NCI-H446 treated with DMSO at 0.1 percent for 48 hours (cell line): ENCODE results near the gene LEMD3.

ENCODE experiments used
- DNase-seq: peaks from one replicate; lab custom pipeline; 2025; lab: John Stamatoyannopoulos, UW

The LEMD3 gene

GRCh38 chr12:65170209-65170881 lies 962 bp downstream of the LEMD3 start:
- no peak for DNase-seq

GRCh38 chr12:65171073-65171472 lies 1.7 kb downstream of the LEMD3 start:
- DNase-seq, result no peak

DNA sequence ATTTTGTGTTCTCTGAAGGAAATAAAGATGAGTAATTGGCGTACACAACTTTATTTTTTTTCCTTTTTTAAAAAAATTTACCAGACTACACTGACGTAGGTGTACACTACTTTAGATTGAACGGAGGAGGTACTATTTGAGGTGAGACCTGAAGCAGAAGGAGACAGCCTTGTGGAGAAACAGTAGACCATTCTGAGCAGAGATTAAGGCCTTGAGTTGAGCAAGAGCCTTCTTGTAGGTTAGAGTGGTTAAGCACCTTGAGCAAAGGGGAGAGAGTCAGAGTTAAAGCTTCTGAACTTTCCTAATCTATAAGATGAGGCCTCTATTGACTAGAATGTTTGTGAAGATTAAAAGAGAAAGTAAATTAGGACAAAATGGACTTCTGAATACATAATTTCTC lies 2.5 kb downstream of the LEMD3 start:
- DNase-seq, result no peak

- no peak for DNase-seq
These were observed 6.0 kb downstream of the LEMD3 start for GRCh38 chr12:65175385-65175784.

DNA sequence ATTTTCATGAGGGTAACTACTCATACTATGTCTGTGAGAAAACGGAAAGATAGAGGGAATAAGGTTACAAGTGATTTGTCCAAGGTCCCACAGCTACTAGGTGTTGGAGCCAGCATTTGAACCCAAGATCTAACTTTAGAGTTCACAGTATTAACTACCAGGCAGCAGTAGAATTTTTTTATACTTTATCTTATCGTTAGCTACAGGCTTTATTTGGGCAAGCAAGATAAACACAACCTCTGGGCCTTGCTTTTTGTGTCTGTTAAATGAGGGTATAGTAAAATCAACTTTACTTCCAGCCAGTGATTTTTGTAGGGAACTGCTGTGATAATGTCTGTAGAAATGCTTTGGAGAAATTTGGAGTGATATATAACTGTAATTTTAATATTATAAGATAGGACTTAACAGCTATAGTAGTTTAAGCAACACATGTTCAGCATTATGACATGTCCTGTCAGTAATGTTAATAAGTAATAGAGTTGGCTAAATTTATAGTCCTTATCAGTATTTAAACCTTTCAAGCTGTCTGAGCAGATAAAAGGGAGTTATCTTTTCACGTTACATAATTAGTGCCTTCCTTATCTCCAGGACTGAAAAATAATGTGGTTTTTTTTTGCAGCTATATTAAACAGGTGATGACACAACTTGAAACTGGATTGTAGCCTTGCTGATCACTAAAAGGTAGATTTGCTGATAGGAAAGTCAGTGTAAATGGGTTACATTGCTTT lies 12.8 kb downstream of the LEMD3 start:
- DNase-seq, result no peak

GRCh38 chr12:65184176-65184857 lies 14.9 kb downstream of the LEMD3 start:
- no peak for DNase-seq

GRCh38 chr12:65184858-65185229 lies 15.5 kb downstream of the LEMD3 start:
- no peak for DNase-seq

GRCh38 chr12:65187665-65188064 lies 18.3 kb downstream of the LEMD3 start:
- no peak for DNase-seq

- no peak for DNase-seq
These were observed 18.9 kb downstream of the LEMD3 start for GRCh38 chr12:65188179-65188701.

DNA sequence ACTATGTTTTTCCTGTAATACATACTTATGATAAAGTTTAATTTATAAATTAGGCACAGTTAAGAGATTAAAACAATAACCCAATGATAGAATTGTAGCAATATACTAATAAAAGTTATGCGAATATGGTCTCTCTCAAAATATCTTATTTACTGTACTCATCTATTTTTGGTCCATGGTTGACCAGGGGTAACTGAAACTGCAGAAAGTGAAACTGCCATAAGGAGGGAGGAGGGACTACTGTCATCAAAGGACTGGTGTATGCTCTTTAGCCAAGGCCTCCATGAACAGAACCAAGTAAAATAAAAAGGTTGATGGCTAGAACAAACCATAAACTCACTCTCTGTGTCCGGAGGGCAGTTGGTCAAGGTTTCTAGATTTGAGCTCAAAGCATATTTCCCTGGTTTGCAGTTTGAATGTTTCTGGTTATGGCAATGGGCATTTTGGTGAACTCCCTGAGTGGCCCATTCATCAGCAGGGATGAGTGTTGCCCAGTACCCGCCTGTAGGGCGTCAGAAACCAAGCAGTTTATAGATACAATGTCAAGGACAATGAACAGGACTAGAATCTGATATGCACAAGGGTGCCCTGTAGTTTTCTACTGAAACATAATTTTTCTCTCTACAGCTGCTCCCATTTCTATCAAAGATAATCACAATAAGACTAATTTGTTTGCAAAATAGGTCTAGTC lies 19.8 kb downstream of the LEMD3 start:
- DNase-seq, result no peak

GRCh38 chr12:65192963-65193516 lies 23.7 kb downstream of the LEMD3 start:
- no peak for DNase-seq

DNA sequence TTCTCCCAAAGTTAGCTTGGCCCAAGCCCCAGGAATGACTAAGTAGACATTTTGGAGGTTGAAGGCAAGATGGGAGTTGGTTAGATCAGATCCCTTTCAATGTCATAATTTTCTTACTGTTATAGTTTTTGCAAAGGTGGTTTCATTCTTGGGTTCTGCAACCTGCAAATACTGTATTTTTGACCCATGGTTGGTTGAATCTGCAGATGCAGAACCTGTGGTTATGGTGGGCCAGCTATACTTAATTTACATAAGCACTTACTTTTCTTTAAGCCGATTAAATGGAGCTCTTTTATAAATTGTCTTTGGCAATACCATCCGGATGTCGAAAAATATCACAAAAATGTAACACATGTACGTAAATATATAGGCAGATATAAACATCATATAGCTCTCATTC lies 25.6 kb downstream of the LEMD3 start:
- DNase-seq, result no peak

DNA sequence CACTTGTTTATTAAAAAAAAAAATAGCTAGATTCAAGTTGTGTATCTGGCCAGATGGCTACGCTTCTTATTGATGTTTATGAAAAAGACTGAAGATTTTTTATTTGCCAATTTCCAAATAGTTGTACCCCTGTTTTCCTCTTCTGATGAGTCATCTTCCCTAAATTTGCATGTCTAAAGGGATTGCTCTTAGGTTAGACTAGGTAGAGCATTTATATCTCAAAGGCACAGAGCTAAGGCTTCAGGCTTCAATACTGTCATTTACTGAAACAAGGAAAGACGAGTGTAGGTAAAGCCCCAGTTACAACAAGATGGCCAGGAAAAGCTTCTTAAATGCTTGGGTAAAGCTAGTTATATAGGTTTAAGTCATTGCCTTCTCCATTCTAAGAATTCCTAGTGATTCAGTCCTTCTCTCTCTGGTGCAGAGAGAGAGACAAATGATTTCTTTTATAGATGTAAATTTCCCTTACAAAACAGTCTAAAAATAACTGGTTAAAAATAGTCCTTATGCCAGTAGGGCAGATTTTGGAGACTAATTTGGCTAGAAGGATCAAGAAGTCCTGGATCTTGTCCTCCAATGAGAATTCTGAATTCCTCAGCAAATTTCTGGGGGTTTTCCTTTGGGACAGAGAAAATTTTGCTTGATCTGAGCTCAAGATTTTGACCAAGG lies 26.1 kb downstream of the LEMD3 start:
- no peak for DNase-seq

GRCh38 chr12:65196762-65197567 lies 27.6 kb downstream of the LEMD3 start:
- DNase-seq, result no peak

GRCh38 chr12:65199604-65200003 lies 30.2 kb downstream of the LEMD3 start:
- DNase-seq, result no peak

DNA sequence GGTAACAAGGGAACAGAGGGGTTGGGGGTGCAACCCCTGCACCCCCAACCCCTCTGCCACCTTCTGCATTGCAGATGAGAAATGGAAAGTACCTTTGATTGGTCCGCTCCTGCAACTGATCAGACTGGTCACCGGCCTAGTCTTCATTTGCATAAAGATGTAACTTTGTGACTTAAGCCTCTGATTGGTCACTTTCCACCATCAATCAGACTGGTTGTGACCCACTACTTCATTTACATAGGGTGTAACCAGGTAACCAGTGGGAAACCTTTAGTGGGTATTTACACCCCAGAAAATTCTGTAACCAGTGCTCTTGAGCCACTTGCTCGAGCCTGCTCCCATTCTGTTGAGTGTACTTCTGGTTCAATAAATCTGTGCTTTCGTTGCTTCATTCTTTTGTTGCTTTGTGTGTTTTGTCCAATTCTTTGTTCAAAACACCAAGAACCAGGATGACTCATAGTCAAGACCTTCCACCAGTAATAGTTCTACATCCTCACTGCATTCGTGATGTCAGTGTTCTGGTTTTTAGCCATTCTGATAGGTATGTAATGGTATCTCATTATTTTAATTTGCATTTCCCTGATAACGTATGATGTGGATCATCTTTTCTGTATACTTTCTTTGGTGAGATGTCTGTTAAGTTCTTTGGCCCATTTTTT lies 30.8 kb downstream of the LEMD3 start:
- no peak for DNase-seq

- no peak for DNase-seq
These were observed 34.0 kb downstream of the LEMD3 start for GRCh38 chr12:65203376-65203775.

- DNase-seq, result no peak
These were observed 35.6 kb downstream of the LEMD3 start for GRCh38 chr12:65204886-65205525.

- DNase-seq, result no peak
These were observed 36.5 kb downstream of the LEMD3 start for GRCh38 chr12:65205886-65206285.

DNA sequence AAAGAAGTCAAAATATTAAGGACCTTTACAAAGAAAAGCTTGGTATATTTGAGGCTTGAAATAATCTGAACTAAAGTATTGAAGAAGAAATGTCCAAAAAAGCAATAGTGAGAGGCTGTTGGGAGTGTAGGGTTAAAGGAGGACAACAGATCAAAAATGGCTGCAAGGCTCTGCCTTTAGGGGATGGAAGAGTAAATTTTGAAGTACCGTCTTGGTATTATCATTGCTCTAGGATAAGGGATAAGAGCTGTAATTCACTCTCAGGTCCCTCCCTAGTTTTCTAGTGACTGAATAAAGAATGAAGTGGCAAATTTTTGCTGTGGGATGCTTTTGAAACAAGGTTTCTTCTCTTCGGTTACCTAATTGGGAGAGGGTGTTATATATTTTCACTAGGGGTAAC lies 38.7 kb downstream of the LEMD3 start:
- DNase-seq, result no peak
